GM06990 (cell line): ENCODE measurements around the gene ZNF23.

Experiments
- DNase-seq: peaks from one replicate; pipeline ENCODE4 v3.0.0-alpha.2; 2011; ENCODE audit not compliant: insufficient read length; ENCODE audit errors: extremely low read depth
- H3K27me3 ChIP-seq: replicated peaks from 2 replicates; pipeline ENCODE4 v1.6.0; 2011; ENCODE audit warnings: low read length; ENCODE audit not compliant: control insufficient read depth, insufficient read depth
- H3K36me3 ChIP-seq: 2 replicates; pipeline ENCODE4 v1.5.1; 2011; ENCODE audit warnings: low read length; ENCODE audit not compliant: control insufficient read depth, insufficient read depth
- H3K4me3 ChIP-seq: replicated peaks from 2 replicates; pipeline ENCODE4 v1.5.1; 2011; ENCODE audit warnings: low read depth, mild to moderate bottlenecking, control low read depth, low read length
- CTCF ChIP-seq: IDR thresholded peaks from 2 replicates; pipeline ENCODE4 v1.5.1; 2011; ENCODE audit warnings: low read length, control low read depth, mild to moderate bottlenecking, inconsistent platforms; ENCODE audit not compliant: insufficient read depth, poor library complexity, severe bottlenecking

Gene ZNF23

GRCh38 chr16:71426880-71427615 is 35.0 kb downstream of the ZNF23 start:
- H3K4me3 ChIP-seq = no peak overlapping the region
- no peak for DNase-seq
- H3K27me3 ChIP-seq = peaks cover 3% of the 10 kb centered on the region
- no peaks in the 10 kb centered on the region for H3K36me3 ChIP-seq
- no peak for TF ChIP-seq CTCF

- Histone ChIP-seq H3K27me3 (peaks cover 3% of the 10 kb centered on the region), H3K4me3 (no peak overlapping the region), H3K36me3 (no peaks in the 10 kb centered on the region)
- peak; percentile 59 for DNase-seq
- no peak for TF ChIP-seq CTCF
These were observed 35.8 kb downstream of the ZNF23 start for GRCh38 chr16:71426069-71426879.

- no peak for DNase-seq
- H3K27me3 ChIP-seq = peaks cover 3% of the 10 kb centered on the region
- H3K4me3 ChIP-seq = no peak overlapping the region
- TF ChIP-seq CTCF = no peak
- H3K36me3 ChIP-seq = no peaks in the 10 kb centered on the region
These were observed 36.3 kb downstream of the ZNF23 start for GRCh38 chr16:71425746-71426068.

GRCh38 chr16:71424626-71425025 is 37.4 kb downstream of the ZNF23 start:
- H3K27me3 ChIP-seq = no peaks in the 10 kb centered on the region; the same call in none of the 2 replicates
- no peak for TF ChIP-seq CTCF
- H3K4me3 ChIP-seq = no peak overlapping the region
- no peak for DNase-seq
- no peaks in the 10 kb centered on the region for H3K36me3 ChIP-seq

GRCh38 chr16:71423865-71424264 is 38.2 kb downstream of the ZNF23 start:
- DNase-seq = no peak
- Histone ChIP-seq H3K27me3 (no peaks in the 10 kb centered on the region; the same call in 1 of the 2 replicates), H3K4me3 (no peak overlapping the region), H3K36me3 (no peaks in the 10 kb centered on the region)
- TF ChIP-seq CTCF = no peak
